ENCODE measurements around the gene ARHGEF16.

ARHGEF16 gene

GRCh38 chr1:3479511-3480368 is 25.3 kb downstream of the ARHGEF16 start:
- Mint-ChIP-seq H3K9me3 (no peaks in the 10 kb centered on the region), H3K27me3 (peaks cover 8% of the 10 kb centered on the region), H3K4me3 (no peak overlapping the region), H3K27ac (no peak overlapping the region), H3K36me3 (no peaks in the 10 kb centered on the region), H3K4me1 (peaks cover 3% of the 10 kb centered on the region)
- no peak for ATAC-seq (ENCODE audit: low read depth)
- DNase-seq (ENCODE audit: low spot score in 2 of 2): no peak

GRCh38 chr1:3480369-3480719 is 25.9 kb downstream of the ARHGEF16 start:
- no peaks in the 10 kb centered on the region for H3K9me3 Mint-ChIP-seq
- peaks cover 3% of the 10 kb centered on the region for H3K4me1 Mint-ChIP-seq
- no peak overlapping the region for H3K4me3 Mint-ChIP-seq
- no peak for DNase-seq (ENCODE audit: low spot score in 2 of 2)
- peaks cover 10% of the 10 kb centered on the region for H3K27me3 Mint-ChIP-seq
- no peak overlapping the region for H3K27ac Mint-ChIP-seq
- H3K36me3 Mint-ChIP-seq: no peaks in the 10 kb centered on the region
- no peak for ATAC-seq (ENCODE audit: low read depth)

DNA sequence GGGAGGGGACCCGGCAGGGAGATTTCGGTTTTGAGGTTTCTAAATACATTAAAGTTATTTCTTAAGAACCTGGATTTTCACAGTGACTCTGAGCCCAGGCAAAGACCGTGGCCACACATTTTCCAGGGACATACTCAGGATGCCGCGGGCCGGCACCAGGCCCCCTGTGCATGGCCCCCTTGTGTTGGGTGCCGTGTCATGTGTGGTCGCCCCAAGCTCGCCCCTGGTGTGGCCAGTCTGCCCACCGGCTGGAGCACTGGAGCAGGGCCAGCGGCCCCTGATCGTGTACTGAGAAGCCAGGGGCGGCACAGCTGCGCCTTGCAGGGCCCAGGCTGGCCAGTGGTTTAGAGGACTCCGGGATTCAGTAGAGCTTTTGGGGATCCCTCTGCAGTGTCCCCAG is 26.6 kb downstream of the ARHGEF16 start:
- ATAC-seq (ENCODE audit: low read depth) (no peak), DNase-seq (ENCODE audit: low spot score in 2 of 2) (no peak)
- Mint-ChIP-seq H3K4me3 (no peak overlapping the region), H3K9me3 (no peaks in the 10 kb centered on the region), H3K27ac (no peak overlapping the region), H3K27me3 (peaks cover 10% of the 10 kb centered on the region), H3K4me1 (peaks cover 3% of the 10 kb centered on the region), H3K36me3 (no peaks in the 10 kb centered on the region)

- Mint-ChIP-seq H3K9me3 (no peaks in the 10 kb centered on the region), H3K27me3 (peaks cover 10% of the 10 kb centered on the region), H3K27ac (no peak overlapping the region), H3K36me3 (no peaks in the 10 kb centered on the region), H3K4me3 (no peak overlapping the region), H3K4me1 (peaks cover 3% of the 10 kb centered on the region)
- no peak for DNase-seq (ENCODE audit: low spot score in 2 of 2)
- no peak for ATAC-seq (ENCODE audit: low read depth)
These were observed 27.4 kb downstream of the ARHGEF16 start for GRCh38 chr1:3481836-3482375.

- no peak for DNase-seq (ENCODE audit: low spot score in 2 of 2)
- H3K27me3 Mint-ChIP-seq: peaks cover 10% of the 10 kb centered on the region
- H3K9me3 Mint-ChIP-seq: no peaks in the 10 kb centered on the region
- no peaks in the 10 kb centered on the region for H3K36me3 Mint-ChIP-seq
- peaks cover 3% of the 10 kb centered on the region for H3K4me1 Mint-ChIP-seq
- no peak overlapping the region for H3K27ac Mint-ChIP-seq
- no peak overlapping the region for H3K4me3 Mint-ChIP-seq
- peak; percentile 44 for ATAC-seq (ENCODE audit: low read depth)
These were observed 27.9 kb downstream of the ARHGEF16 start for GRCh38 chr1:3482378-3482849.

DNA sequence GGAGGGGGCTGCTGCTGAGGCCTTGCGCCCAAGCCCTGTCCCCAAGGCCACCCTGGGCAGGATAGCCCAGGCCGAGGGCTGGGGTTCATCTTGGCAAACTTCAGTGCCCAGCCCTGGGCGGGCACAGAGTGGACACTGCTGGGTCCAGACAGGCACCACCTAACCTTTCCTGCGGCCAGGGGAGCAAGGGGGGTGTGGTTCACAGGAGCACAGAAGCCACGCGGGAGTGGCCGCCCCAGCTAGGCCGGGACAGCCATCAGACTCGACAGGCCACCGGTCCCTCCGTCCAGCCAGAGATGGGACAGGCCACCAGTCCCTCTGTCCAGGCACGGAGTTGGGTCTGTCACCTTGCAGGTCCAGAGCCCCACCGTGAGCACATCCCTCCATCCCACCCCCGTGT is 28.9 kb downstream of the ARHGEF16 start:
- H3K27me3 Mint-ChIP-seq: peaks cover 9% of the 10 kb centered on the region
- no peaks in the 10 kb centered on the region for H3K36me3 Mint-ChIP-seq

DNA sequence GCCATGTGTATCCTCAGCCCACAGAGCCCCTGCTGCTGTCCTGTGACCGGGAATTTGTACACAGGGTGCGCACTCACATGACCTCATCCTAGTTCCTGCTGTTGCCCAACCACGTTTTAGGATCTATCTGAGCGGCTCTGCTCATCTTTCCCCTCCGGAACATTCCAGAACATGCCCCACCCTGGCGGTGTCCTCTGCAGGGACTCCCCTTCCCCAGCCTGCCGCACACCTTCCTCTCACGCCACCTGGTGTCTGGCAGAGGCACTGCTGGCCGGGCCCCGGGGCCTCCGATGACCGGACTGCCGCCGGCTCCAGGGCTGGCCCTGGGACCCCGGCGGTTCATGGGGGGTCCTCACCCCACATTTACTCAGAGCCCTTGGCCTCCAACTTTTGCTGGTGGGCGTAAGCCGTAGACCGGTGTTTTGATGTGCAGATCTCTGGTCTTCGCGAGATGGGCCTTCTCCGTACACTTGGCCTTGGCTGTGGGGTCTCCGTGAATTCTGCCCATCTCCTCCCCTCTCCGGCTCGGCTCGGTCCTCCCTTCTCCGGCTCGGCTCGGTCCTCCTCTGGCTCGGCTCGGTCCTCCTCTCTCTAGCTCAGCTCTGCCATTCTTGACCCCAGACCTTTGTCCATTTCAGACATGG is 29.5 kb downstream of the ARHGEF16 start:
- Mint-ChIP-seq H3K4me1 (peaks cover 3% of the 10 kb centered on the region), H3K4me3 (no peak overlapping the region), H3K9me3 (peaks cover 5% of the 10 kb centered on the region), H3K27me3 (peaks cover 9% of the 10 kb centered on the region), H3K27ac (no peak overlapping the region), H3K36me3 (peaks cover 2% of the 10 kb centered on the region)
- peak; percentile 50 to 66 for DNase-seq (ENCODE audit: low spot score in 2 of 2)
- peak; percentile 52 for ATAC-seq (ENCODE audit: low read depth)

More for the DNA sequence above, 28.9 kb downstream of the ARHGEF16 start:
- ATAC-seq (ENCODE audit: low read depth): no peak
- no peak for DNase-seq (ENCODE audit: low spot score in 2 of 2)
- Mint-ChIP-seq H3K27ac (no peak overlapping the region), H3K9me3 (peaks cover 4% of the 10 kb centered on the region), H3K4me1 (peaks cover 3% of the 10 kb centered on the region), H3K4me3 (no peak overlapping the region)

DNA sequence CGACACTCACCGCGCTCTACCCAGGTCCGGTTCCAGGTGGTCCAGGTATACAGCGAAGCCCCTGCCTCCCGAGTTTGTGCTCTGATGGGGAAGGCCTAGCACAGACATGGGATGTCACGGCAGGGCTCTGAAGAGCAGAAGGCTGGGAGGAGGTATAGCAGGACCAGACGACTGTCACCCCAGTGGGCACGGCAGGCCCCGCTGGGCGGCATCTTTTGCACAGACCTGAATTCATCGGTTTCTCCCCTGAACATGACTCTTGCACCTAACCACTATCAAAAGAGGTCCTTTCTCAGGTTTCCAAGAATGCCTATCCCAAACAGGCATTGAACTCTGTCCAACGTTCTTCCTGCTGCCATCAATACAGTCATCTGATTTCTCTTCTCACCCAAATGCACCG is 30.6 kb downstream of the ARHGEF16 start:
- peaks cover 7% of the 10 kb centered on the region for H3K9me3 Mint-ChIP-seq
- peaks cover 3% of the 10 kb centered on the region for H3K4me1 Mint-ChIP-seq
- ATAC-seq (ENCODE audit: low read depth) (no peak), DNase-seq (ENCODE audit: low spot score in 2 of 2) (no peak)
- no peak overlapping the region for H3K27ac Mint-ChIP-seq
- H3K4me3 Mint-ChIP-seq: no peak overlapping the region
- H3K36me3 Mint-ChIP-seq: peaks cover 4% of the 10 kb centered on the region
- peaks cover 9% of the 10 kb centered on the region for H3K27me3 Mint-ChIP-seq

DNA sequence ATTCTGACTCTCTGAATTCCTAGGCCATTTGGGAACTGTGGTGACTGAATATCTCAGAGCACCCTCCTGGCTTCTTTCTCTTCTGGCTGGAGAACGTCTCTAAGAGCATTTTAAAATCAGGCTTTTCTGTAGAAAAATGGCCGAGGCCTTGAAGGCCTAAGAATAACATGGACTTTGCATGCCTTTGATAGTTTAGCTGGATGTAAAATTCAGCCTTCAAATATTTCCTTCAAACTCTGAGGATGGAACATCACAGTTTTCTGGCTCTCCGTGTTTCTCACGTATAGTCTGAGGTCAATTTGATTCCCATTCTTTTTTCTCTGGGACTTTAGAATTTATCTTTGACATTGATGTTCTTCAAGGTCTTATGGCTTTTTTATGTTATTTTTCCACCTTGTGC is 34.0 kb downstream of the ARHGEF16 start:
- Mint-ChIP-seq H3K27ac (no peak overlapping the region), H3K4me1 (peaks cover 3% of the 10 kb centered on the region), H3K9me3 (peaks cover 7% of the 10 kb centered on the region), H3K27me3 (peaks cover 6% of the 10 kb centered on the region), H3K36me3 (peaks cover 4% of the 10 kb centered on the region), H3K4me3 (no peak overlapping the region)
- DNase-seq (ENCODE audit: low spot score in 2 of 2) (no peak), ATAC-seq (ENCODE audit: low read depth) (no peak)

GRCh38 chr1:3490046-3490745 is 35.7 kb downstream of the ARHGEF16 start:
- Mint-ChIP-seq H3K36me3 (peaks cover 4% of the 10 kb centered on the region), H3K27ac (no peak overlapping the region), H3K27me3 (peaks cover under 1% of the 10 kb centered on the region), H3K4me1 (no peaks in the 10 kb centered on the region), H3K4me3 (no peak overlapping the region), H3K9me3 (peaks cover 7% of the 10 kb centered on the region)
- no peak for ATAC-seq (ENCODE audit: low read depth)
- no peak for DNase-seq (ENCODE audit: low spot score in 2 of 2)

- H3K9me3 Mint-ChIP-seq: peaks cover 7% of the 10 kb centered on the region
- H3K4me1 Mint-ChIP-seq: no peaks in the 10 kb centered on the region
- H3K27me3 Mint-ChIP-seq: no peaks in the 10 kb centered on the region
- peak overlapping the region; percentile 72 for H3K4me3 Mint-ChIP-seq
- no peak overlapping the region for H3K27ac Mint-ChIP-seq
- ATAC-seq (ENCODE audit: low read depth): peak; percentile 93
- peak; percentile 90 to 95 for DNase-seq (ENCODE audit: low spot score in 2 of 2)
- H3K36me3 Mint-ChIP-seq: peaks cover 4% of the 10 kb centered on the region
These were observed 37.1 kb downstream of the ARHGEF16 start for GRCh38 chr1:3491291-3492246.

- Mint-ChIP-seq H3K27ac (no peak overlapping the region), H3K4me1 (no peaks in the 10 kb centered on the region), H3K36me3 (peaks cover 4% of the 10 kb centered on the region), H3K9me3 (peaks cover 7% of the 10 kb centered on the region), H3K27me3 (no peaks in the 10 kb centered on the region), H3K4me3 (no peak overlapping the region)
- no peak for ATAC-seq (ENCODE audit: low read depth)
- no peak for DNase-seq (ENCODE audit: low spot score in 2 of 2)
These were observed 38.2 kb downstream of the ARHGEF16 start for GRCh38 chr1:3492545-3493246.

Data from memory B cell (primary cell).